Activated B cell treated with CpG ODN at 0.5 μM for 24 hours (primary cell): ENCODE results near the gene YTHDC1. TPM values are rescaled to one million over a fixed set of nuclear protein-coding genes. Genes with fewer than 3 reads are reported as not detected.
A peak's percentile ranks its signal among the peaks of the same experiment; 100 is the strongest.

ENCODE experiments used
- ATAC-seq: fragments of 200-7000 bp; cut with Tn5 transposase; one replicate; pipeline ENCODE4 v1.10.0; 2021; ENCODE audit warnings: low read depth, mild to moderate bottlenecking, moderate library complexity
- CTCF ChIA-PET: fragments of 350-600 bp; sonication (Branson Sonifier 250); formaldehyde crosslinking; loops from one replicate; lab custom pipeline; 2021; ENCODE audit warnings: antibody characterized with exemption; lab: Charles Lee
- POLR2A ChIA-PET: fragments of 350-600 bp; sonication (Branson Sonifier 250); formaldehyde crosslinking; loops from one replicate; lab custom pipeline; 2021; ENCODE audit warnings: antibody characterized with exemption; lab: Charles Lee
- DNase-seq: peaks from one replicate; pipeline ENCODE4 v3.0.0; 2022
- H3K27ac Mint-ChIP-seq: one replicate; pipeline ENCODE4 v1.8.0; 2020; ENCODE audit warnings: mixed read lengths
- H3K27me3 Mint-ChIP-seq: one replicate; pipeline ENCODE4 v1.8.0; 2021; ENCODE audit warnings: mixed read lengths
- H3K36me3 Mint-ChIP-seq: one replicate; pipeline ENCODE4 v1.8.0; 2021; ENCODE audit warnings: low read depth, mixed read lengths
- H3K4me1 Mint-ChIP-seq: one replicate; pipeline ENCODE4 v1.8.0; 2021; ENCODE audit warnings: mixed read lengths
- H3K4me3 Mint-ChIP-seq: one replicate; pipeline ENCODE4 v1.8.0; 2020; ENCODE audit warnings: mild to moderate bottlenecking, mixed read lengths
- H3K9me3 Mint-ChIP-seq: one replicate; pipeline ENCODE4 v1.8.0; 2020; ENCODE audit warnings: mixed read lengths
- CTCF ChIP-seq: fragments of 200-600 bp; IDR thresholded peaks from one replicate; pipeline ENCODE4 v1.8.0; 2022; ENCODE audit warnings: antibody characterized with exemption, mild to moderate bottlenecking
- intact Hi-C: fragments of 100-400 bp; cut with micrococcal nuclease; formaldehyde crosslinking; loops from one replicate; pipeline ENCODE4 v1.15.1; 2024
- total RNA-seq: library from RNA; stranded (reverse); gene quantifications from 2 replicates; pipeline ENCODE4 v1.2.3, GENCODE V29; 2022

YTHDC1 gene
- total RNA-seq, 1 donor from 2014 or later, result 119 TPM

- H3K4me3 Mint-ChIP-seq, result no peak overlapping the region
- H3K36me3 Mint-ChIP-seq, result no peaks in the 10 kb centered on the region
- ChIA-PET POLR2A (no interaction called here), CTCF (no interaction called here)
- no peak for DNase-seq
- H3K27ac Mint-ChIP-seq, result no peak overlapping the region
- intact Hi-C loops, result no loop called here
- H3K4me1 Mint-ChIP-seq, result no peaks in the 10 kb centered on the region
- no peak for TF ChIP-seq CTCF
- ATAC-seq, result no peak
- H3K27me3 Mint-ChIP-seq, result peaks cover 4% of the 10 kb centered on the region
- no peaks in the 10 kb centered on the region for H3K9me3 Mint-ChIP-seq
Measured at GRCh38 chr4:68358988-68359387, 9.1 kb upstream of the YTHDC1 start.

GRCh38 chr4:68352791-68353190 is 2.9 kb upstream of the YTHDC1 start:
- intact Hi-C loops, result no loop called here
- ChIA-PET POLR2A (no interaction called here), CTCF (interaction anchor here (1.6 kb wide), 1 partner anchor 23 kb away, joined by 3 read pairs; no protein-coding TSS in a partner anchor)
- H3K4me1 Mint-ChIP-seq, result peaks cover 15% of the 10 kb centered on the region
- ATAC-seq (no peak), DNase-seq (no peak)
- peaks cover 3% of the 10 kb centered on the region for H3K27me3 Mint-ChIP-seq
- no peak overlapping the region for H3K27ac Mint-ChIP-seq
- H3K36me3 Mint-ChIP-seq, result peaks cover 16% of the 10 kb centered on the region
- TF ChIP-seq CTCF, result no peak
- H3K9me3 Mint-ChIP-seq, result no peaks in the 10 kb centered on the region
- H3K4me3 Mint-ChIP-seq, result no peak overlapping the region

- ChIA-PET CTCF (no interaction called here), POLR2A (interaction anchor here (0.6 to 0.7 kb wide), 3 partner anchors 8 to 41 kb away, joined by 3 read pairs; no protein-coding TSS in a partner anchor)
- no peaks in the 10 kb centered on the region for H3K9me3 Mint-ChIP-seq
- ATAC-seq (peak; percentile 6), DNase-seq (peak; percentile 19)
- intact Hi-C loops, result loop anchor here (2.0 kb wide), 1 partner anchor 14 kb away; no protein-coding TSS in a partner anchor
- peak overlapping the region; percentile 99 for H3K27ac Mint-ChIP-seq
- H3K27me3 Mint-ChIP-seq, result peaks cover 3% of the 10 kb centered on the region
- TF ChIP-seq CTCF, result no peak
- H3K4me1 Mint-ChIP-seq, result peaks cover 44% of the 10 kb centered on the region
- H3K4me3 Mint-ChIP-seq, result peak overlapping the region; percentile 99
- peaks cover 26% of the 10 kb centered on the region for H3K36me3 Mint-ChIP-seq
Measured at GRCh38 chr4:68349279-68349648, 626 bp downstream of the YTHDC1 start.

GRCh38 chr4:68348577-68348976 is 1.3 kb downstream of the YTHDC1 start:
- POLR2A ChIA-PET, result interaction anchor here (0.6 kb wide), 2 partner anchors 9 to 40 kb away, joined by 3 read pairs; no protein-coding TSS in a partner anchor
- Mint-ChIP-seq H3K27me3 (peaks cover 3% of the 10 kb centered on the region), H3K4me3 (peak overlapping the region; percentile 99), H3K4me1 (peaks cover 50% of the 10 kb centered on the region), H3K9me3 (no peaks in the 10 kb centered on the region), H3K27ac (peak overlapping the region; percentile 99), H3K36me3 (peaks cover 29% of the 10 kb centered on the region)
- intact Hi-C loops, result loop anchor here (2.0 kb wide), 1 partner anchor 14 kb away; no protein-coding TSS in a partner anchor
- TF ChIP-seq CTCF, result no peak
- CTCF ChIA-PET, result no interaction called here
- ATAC-seq (no peak), DNase-seq (no peak)

GRCh38 chr4:68347845-68348244 is 2.0 kb downstream of the YTHDC1 start:
- no peaks in the 10 kb centered on the region for H3K9me3 Mint-ChIP-seq
- ChIA-PET CTCF (no interaction called here), POLR2A (no interaction called here)
- intact Hi-C loops, result loop anchor here (2.0 kb wide), 1 partner anchor 13 kb away; no protein-coding TSS in a partner anchor
- H3K4me3 Mint-ChIP-seq, result peak overlapping the region; percentile 99
- DNase-seq, result no peak
- H3K4me1 Mint-ChIP-seq, result peaks cover 50% of the 10 kb centered on the region
- peaks cover 29% of the 10 kb centered on the region for H3K36me3 Mint-ChIP-seq
- no peaks in the 10 kb centered on the region for H3K27me3 Mint-ChIP-seq
- TF ChIP-seq CTCF, result no peak
- ATAC-seq, result no peak
- H3K27ac Mint-ChIP-seq, result peak overlapping the region; percentile 56
